GM12873 (cell line): ENCODE measurements around the gene AMBN.

Experiments
- CTCF ChIP-seq: IDR thresholded peaks from 2 replicates; pipeline ENCODE4 v1.5.1; 2012; ENCODE audit warnings: low read depth, mild to moderate bottlenecking, moderate library complexity, low read length, control low read depth; ENCODE audit not compliant: insufficient read depth; ENCODE audit errors: missing control alignments

The AMBN gene

GRCh38 chr4:70571772-70572171, 20.3 kb upstream of the AMBN start:
- no peak for TF ChIP-seq CTCF

- no peak for TF ChIP-seq CTCF
Observed at GRCh38 chr4:70575964-70576363, 16.1 kb upstream of the AMBN start.

- TF ChIP-seq CTCF: no peak
Observed at GRCh38 chr4:70577220-70577927, 14.7 kb upstream of the AMBN start.

GRCh38 chr4:70581980-70582379, 10.1 kb upstream of the AMBN start:
- TF ChIP-seq CTCF: no peak

- TF ChIP-seq CTCF: no peak
Observed at GRCh38 chr4:70583952-70584834, 7.9 kb upstream of the AMBN start.

- no peak for TF ChIP-seq CTCF
Observed at GRCh38 chr4:70586841-70587240, 5.2 kb upstream of the AMBN start.

- no peak for TF ChIP-seq CTCF
Observed at GRCh38 chr4:70589785-70590184, 2.3 kb upstream of the AMBN start.
